ENCODE data around the gene RAB12.

DNA sequence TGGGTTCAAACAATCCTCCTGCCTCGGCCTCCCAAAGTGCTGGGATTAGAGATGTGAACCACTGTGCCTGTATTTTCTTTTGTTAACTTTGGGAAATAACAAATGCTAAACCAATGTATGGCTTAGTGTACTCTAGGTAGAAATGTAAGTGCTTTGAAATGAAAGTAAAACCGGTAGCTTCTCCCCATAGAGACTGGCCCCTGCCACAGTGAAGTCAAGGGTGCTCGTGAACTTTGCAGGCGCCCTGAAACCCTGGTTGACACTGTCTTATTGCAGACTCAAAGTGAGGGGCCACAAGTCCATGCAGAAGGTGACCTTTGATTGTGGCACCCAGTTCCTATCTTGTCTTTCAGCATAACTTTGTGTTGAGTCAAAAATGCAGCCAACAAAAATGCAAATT lies 72.0 kb downstream of the RAB12 start:
- TF ChIP-seq, protein P1, sequence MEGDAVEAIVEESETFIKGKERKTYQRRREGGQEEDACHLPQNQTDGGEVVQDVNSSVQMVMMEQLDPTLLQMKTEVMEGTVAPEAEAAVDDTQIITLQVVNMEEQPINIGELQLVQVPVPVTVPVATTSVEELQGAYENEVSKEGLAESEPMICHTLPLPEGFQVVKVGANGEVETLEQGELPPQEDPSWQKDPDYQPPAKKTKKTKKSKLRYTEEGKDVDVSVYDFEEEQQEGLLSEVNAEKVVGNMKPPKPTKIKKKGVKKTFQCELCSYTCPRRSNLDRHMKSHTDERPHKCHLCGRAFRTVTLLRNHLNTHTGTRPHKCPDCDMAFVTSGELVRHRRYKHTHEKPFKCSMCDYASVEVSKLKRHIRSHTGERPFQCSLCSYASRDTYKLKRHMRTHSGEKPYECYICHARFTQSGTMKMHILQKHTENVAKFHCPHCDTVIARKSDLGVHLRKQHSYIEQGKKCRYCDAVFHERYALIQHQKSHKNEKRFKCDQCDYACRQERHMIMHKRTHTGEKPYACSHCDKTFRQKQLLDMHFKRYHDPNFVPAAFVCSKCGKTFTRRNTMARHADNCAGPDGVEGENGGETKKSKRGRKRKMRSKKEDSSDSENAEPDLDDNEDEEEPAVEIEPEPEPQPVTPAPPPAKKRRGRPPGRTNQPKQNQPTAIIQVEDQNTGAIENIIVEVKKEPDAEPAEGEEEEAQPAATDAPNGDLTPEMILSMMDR (conservative IDR thresholded peaks at IDR 0.05 in 1 of 2, IDR thresholded peaks at IDR 0.05 in 1 of 2; ENCODE audit: low read depth in 1 of 2, low read length in 2 of 2), result no peak
- TF ChIP-seq EZH2 (IDR thresholded peaks at IDR 0.05; ENCODE audit: low read length, missing control alignments), result no peak

Measured in fibroblast of lung (primary cell).